Activated naive CD8-positive, alpha-beta T cell treated with anti-CD3 and anti-CD28 coated beads, Interleukin-2, amount 10 ng/mL, durations not matched to agents 7 days and 5 days (primary cell): ENCODE results near the gene RASGRP3. TPM values are rescaled to one million over a fixed set of nuclear protein-coding genes. Genes with fewer than 3 reads are reported as not detected.
"Not testable (repeated sequence)": the region's sequence is repeated elsewhere in the genome, so short reads cannot be mapped to it uniquely, and the experiment has no call there.

Experiments
- ATAC-seq: fragments of 150-1000 bp; cut with Tn5 transposase; one replicate; pipeline ENCODE4 v1.10.0; 2021; ENCODE audit warnings: low read depth, moderate library complexity
- POLR2A ChIA-PET: fragments of 350-600 bp; sonication (Branson Sonifier 250); formaldehyde crosslinking; loops from one replicate; lab custom pipeline; 2021; ENCODE audit warnings: antibody characterized with exemption; lab: Charles Lee
- DNase-seq: peaks from one replicate; pipeline ENCODE4 v3.0.0; 2021
- H3K27ac Mint-ChIP-seq: one replicate; pipeline ENCODE4 v1.8.0; 2022; ENCODE audit warnings: mild to moderate bottlenecking, mixed read lengths
- H3K27me3 Mint-ChIP-seq: one replicate; pipeline ENCODE4 v1.8.0; 2022; ENCODE audit warnings: mild to moderate bottlenecking, moderate library complexity, mixed read lengths
- H3K36me3 Mint-ChIP-seq: one replicate; pipeline ENCODE4 v1.8.0; 2021; ENCODE audit warnings: mild to moderate bottlenecking, mixed read lengths
- H3K4me1 Mint-ChIP-seq: one replicate; pipeline ENCODE4 v1.8.0; 2021; ENCODE audit warnings: mixed read lengths
- H3K4me3 Mint-ChIP-seq: one replicate; pipeline ENCODE4 v1.8.0; 2022; ENCODE audit warnings: mild to moderate bottlenecking, moderate library complexity, mixed read lengths
- H3K9me3 Mint-ChIP-seq: one replicate; pipeline ENCODE4 v1.8.0; 2021; ENCODE audit warnings: mixed read lengths
- total RNA-seq, 2 experiments: library from RNA; stranded (reverse); gene quantifications; one replicate each; pipeline ENCODE4 v1.2.3, GENCODE V29; 2021

RASGRP3 gene
- 1 to 10 TPM; 7.5 to 8.0 TPM for total RNA-seq

GRCh38 chr2:33476131-33476792 lies at the start of gene RASGRP3:
Gene RASGRP3 (plus strand): TSS chr2:33476649. CDS start chr2:33515137, 38,488 bp downstream.
- Mint-ChIP-seq H3K9me3 (no peaks in the 10 kb centered on the region), H3K4me3 (peak within 1 kb of the TSS; percentile 94), H3K27me3 (peaks cover 3% of the 10 kb centered on the region), H3K36me3 (peaks cover 6% of the 10 kb centered on the region), H3K4me1 (peaks cover 22% of the 10 kb centered on the region), H3K27ac (peak within 1 kb of the TSS; percentile 100)
- POLR2A ChIA-PET: interaction anchor here (0.6 to 2.9 kb wide), 9 partner anchors 11 to 123 kb away, joined by 3 to 34 read pairs (median 5); partner anchors contain the start of gene FAM98A
- DNase-seq (peak; percentile 70), ATAC-seq (peak; percentile 82)

GRCh38 chr2:33426666-33427231 lies 49.7 kb upstream of the RASGRP3 start:
- no peak overlapping the region for H3K4me3 Mint-ChIP-seq
- H3K27ac Mint-ChIP-seq: no peak overlapping the region
- no peaks in the 10 kb centered on the region for H3K36me3 Mint-ChIP-seq
- ATAC-seq: no peak
- H3K9me3 Mint-ChIP-seq: peaks cover 2% of the 10 kb centered on the region
- H3K4me1 Mint-ChIP-seq: peaks cover 5% of the 10 kb centered on the region
- DNase-seq: no peak
- POLR2A ChIA-PET: no interaction called here
- peaks cover 4% of the 10 kb centered on the region for H3K27me3 Mint-ChIP-seq

- POLR2A ChIA-PET: no interaction called here
- H3K4me3 Mint-ChIP-seq: no peak overlapping the region
- no peaks in the 10 kb centered on the region for H3K36me3 Mint-ChIP-seq
- peaks cover 2% of the 10 kb centered on the region for H3K9me3 Mint-ChIP-seq
- ATAC-seq: no peak
- no peak overlapping the region for H3K27ac Mint-ChIP-seq
- H3K27me3 Mint-ChIP-seq: peaks cover 20% of the 10 kb centered on the region
- no peak for DNase-seq
- peaks cover 5% of the 10 kb centered on the region for H3K4me1 Mint-ChIP-seq
Observed at GRCh38 chr2:33430077-33430476, 46.4 kb upstream of the RASGRP3 start.

- Mint-ChIP-seq H3K9me3 (peaks cover 2% of the 10 kb centered on the region), H3K4me1 (peaks cover under 1% of the 10 kb centered on the region), H3K27me3 (peaks cover 20% of the 10 kb centered on the region), H3K27ac (no peak overlapping the region), H3K4me3 (no peak overlapping the region), H3K36me3 (no peaks in the 10 kb centered on the region)
- DNase-seq (no peak), ATAC-seq (no peak)
- POLR2A ChIA-PET: no interaction called here
Observed at GRCh38 chr2:33430856-33431255, 45.6 kb upstream of the RASGRP3 start.

- no peak for DNase-seq
- H3K27ac Mint-ChIP-seq: no peak overlapping the region
- H3K4me1 Mint-ChIP-seq: no peaks in the 10 kb centered on the region
- H3K36me3 Mint-ChIP-seq: no peaks in the 10 kb centered on the region
- no peak for ATAC-seq
- H3K27me3 Mint-ChIP-seq: peaks cover 27% of the 10 kb centered on the region
- peaks cover 2% of the 10 kb centered on the region for H3K9me3 Mint-ChIP-seq
- H3K4me3 Mint-ChIP-seq: no peak overlapping the region
- POLR2A ChIA-PET: no interaction called here
Observed at GRCh38 chr2:33432871-33433270, 43.6 kb upstream of the RASGRP3 start.

- DNase-seq (no peak), ATAC-seq (no peak)
- no peak overlapping the region for H3K27ac Mint-ChIP-seq
- no peak overlapping the region for H3K4me3 Mint-ChIP-seq
- POLR2A ChIA-PET: no interaction called here
- H3K9me3 Mint-ChIP-seq: peaks cover 2% of the 10 kb centered on the region
- H3K4me1 Mint-ChIP-seq: no peaks in the 10 kb centered on the region
- no peaks in the 10 kb centered on the region for H3K36me3 Mint-ChIP-seq
- peaks cover 27% of the 10 kb centered on the region for H3K27me3 Mint-ChIP-seq
Observed at GRCh38 chr2:33433279-33434235, 42.9 kb upstream of the RASGRP3 start.

GRCh38 chr2:33435518-33435917 lies 40.9 kb upstream of the RASGRP3 start:
- ATAC-seq (no peak), DNase-seq (no peak)
- H3K9me3 Mint-ChIP-seq: no peaks in the 10 kb centered on the region
- H3K27ac Mint-ChIP-seq: no peak overlapping the region
- POLR2A ChIA-PET: no interaction called here
- no peaks in the 10 kb centered on the region for H3K4me1 Mint-ChIP-seq
- peaks cover 30% of the 10 kb centered on the region for H3K27me3 Mint-ChIP-seq
- no peaks in the 10 kb centered on the region for H3K36me3 Mint-ChIP-seq
- H3K4me3 Mint-ChIP-seq: no peak overlapping the region

- H3K4me3 Mint-ChIP-seq: no peak overlapping the region
- H3K9me3 Mint-ChIP-seq: no peaks in the 10 kb centered on the region
- POLR2A ChIA-PET: no interaction called here
- DNase-seq (no peak), ATAC-seq (no peak)
- peaks cover 33% of the 10 kb centered on the region for H3K27me3 Mint-ChIP-seq
- no peaks in the 10 kb centered on the region for H3K4me1 Mint-ChIP-seq
- no peak overlapping the region for H3K27ac Mint-ChIP-seq
- H3K36me3 Mint-ChIP-seq: no peaks in the 10 kb centered on the region
Observed at GRCh38 chr2:33436083-33436482, 40.4 kb upstream of the RASGRP3 start.

- H3K4me1 Mint-ChIP-seq: no peaks in the 10 kb centered on the region
- no peak overlapping the region for H3K4me3 Mint-ChIP-seq
- POLR2A ChIA-PET: no interaction called here
- ATAC-seq (no peak), DNase-seq (no peak)
- no peaks in the 10 kb centered on the region for H3K9me3 Mint-ChIP-seq
- peaks cover 31% of the 10 kb centered on the region for H3K27me3 Mint-ChIP-seq
- H3K36me3 Mint-ChIP-seq: no peaks in the 10 kb centered on the region
- H3K27ac Mint-ChIP-seq: no peak overlapping the region
Observed at GRCh38 chr2:33437297-33437696, 39.2 kb upstream of the RASGRP3 start.

DNA sequence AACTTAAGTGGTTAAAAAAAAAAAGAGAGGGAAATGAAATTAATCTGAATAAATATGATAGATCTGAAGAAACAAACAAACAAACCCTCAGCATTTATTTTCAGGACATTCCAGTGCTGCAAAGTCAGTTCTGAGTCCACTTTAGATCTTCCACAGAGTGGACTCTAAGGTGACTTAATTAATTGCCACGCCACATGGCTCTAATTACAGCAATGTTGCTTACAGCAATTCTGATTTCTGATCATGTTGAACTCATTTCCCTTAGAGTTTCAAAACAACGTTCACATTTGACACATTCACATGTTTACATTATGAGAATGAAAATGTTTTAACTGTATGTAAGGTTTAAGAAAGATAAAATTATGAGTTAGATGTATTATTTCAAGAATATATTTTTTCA lies 38.6 kb upstream of the RASGRP3 start:
- no peak for ATAC-seq
- H3K36me3 Mint-ChIP-seq: no peaks in the 10 kb centered on the region
- H3K27me3 Mint-ChIP-seq: peaks cover 27% of the 10 kb centered on the region
- DNase-seq: no peak
- POLR2A ChIA-PET: no interaction called here
- H3K4me3 Mint-ChIP-seq: no peak overlapping the region
- no peaks in the 10 kb centered on the region for H3K9me3 Mint-ChIP-seq
- no peaks in the 10 kb centered on the region for H3K4me1 Mint-ChIP-seq
- H3K27ac Mint-ChIP-seq: no peak overlapping the region

GRCh38 chr2:33441235-33441810 lies 35.1 kb upstream of the RASGRP3 start:
- no peak overlapping the region for H3K4me3 Mint-ChIP-seq
- no peaks in the 10 kb centered on the region for H3K4me1 Mint-ChIP-seq
- no peak for DNase-seq
- peaks cover 13% of the 10 kb centered on the region for H3K27me3 Mint-ChIP-seq
- H3K36me3 Mint-ChIP-seq: no peaks in the 10 kb centered on the region
- H3K9me3 Mint-ChIP-seq: no peaks in the 10 kb centered on the region
- POLR2A ChIA-PET: no interaction called here
- ATAC-seq: no peak
- no peak overlapping the region for H3K27ac Mint-ChIP-seq

DNA sequence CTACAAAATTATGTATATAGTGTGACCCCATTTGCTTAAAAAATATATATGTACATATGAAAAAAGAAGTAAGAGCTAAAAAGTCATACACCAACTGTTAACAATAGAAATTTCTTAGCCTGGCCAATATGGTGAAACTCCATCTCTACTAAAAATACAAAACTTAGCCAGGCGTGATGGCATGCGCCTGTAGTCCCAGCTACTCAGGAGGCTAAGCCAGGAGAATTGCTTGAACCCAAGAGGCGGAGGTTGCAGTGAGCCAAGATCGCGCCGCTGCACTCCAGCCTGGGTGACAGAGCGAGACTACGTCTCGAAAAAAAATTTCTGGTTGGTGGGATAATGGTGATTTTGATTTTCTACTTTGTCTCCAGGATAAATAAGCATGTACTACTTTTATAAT lies 34.4 kb upstream of the RASGRP3 start:
- ATAC-seq, H3K9me3 Mint-ChIP-seq, H3K4me3 Mint-ChIP-seq, H3K36me3 Mint-ChIP-seq, DNase-seq, H3K27ac Mint-ChIP-seq, POLR2A ChIA-PET, H3K4me1 Mint-ChIP-seq: not testable (repeated sequence)
- H3K27me3 Mint-ChIP-seq: peaks cover 13% of the 10 kb centered on the region

- Mint-ChIP-seq H3K4me3 (no peak overlapping the region), H3K27ac (no peak overlapping the region), H3K9me3 (peaks cover under 1% of the 10 kb centered on the region), H3K36me3 (no peaks in the 10 kb centered on the region), H3K27me3 (peaks cover 10% of the 10 kb centered on the region), H3K4me1 (no peaks in the 10 kb centered on the region)
- DNase-seq (no peak), ATAC-seq (no peak)
- POLR2A ChIA-PET: no interaction called here
Observed at GRCh38 chr2:33442528-33443079, 33.8 kb upstream of the RASGRP3 start.
